GM18507 (cell line): ENCODE measurements around the gene DOK3.

Source experiments
- DNase-seq: peaks from one replicate; pipeline ENCODE4 v3.0.0; 2011; ENCODE audit warnings: low read depth; ENCODE audit not compliant: insufficient read length; ENCODE audit errors: extremely low spot score
- FAIRE-seq: peaks from 2 replicates; lab custom pipeline; 2011; peaks lifted over from hg19 to GRCh38; lab: Jason Lieb, UNC

The DOK3 gene

DNA sequence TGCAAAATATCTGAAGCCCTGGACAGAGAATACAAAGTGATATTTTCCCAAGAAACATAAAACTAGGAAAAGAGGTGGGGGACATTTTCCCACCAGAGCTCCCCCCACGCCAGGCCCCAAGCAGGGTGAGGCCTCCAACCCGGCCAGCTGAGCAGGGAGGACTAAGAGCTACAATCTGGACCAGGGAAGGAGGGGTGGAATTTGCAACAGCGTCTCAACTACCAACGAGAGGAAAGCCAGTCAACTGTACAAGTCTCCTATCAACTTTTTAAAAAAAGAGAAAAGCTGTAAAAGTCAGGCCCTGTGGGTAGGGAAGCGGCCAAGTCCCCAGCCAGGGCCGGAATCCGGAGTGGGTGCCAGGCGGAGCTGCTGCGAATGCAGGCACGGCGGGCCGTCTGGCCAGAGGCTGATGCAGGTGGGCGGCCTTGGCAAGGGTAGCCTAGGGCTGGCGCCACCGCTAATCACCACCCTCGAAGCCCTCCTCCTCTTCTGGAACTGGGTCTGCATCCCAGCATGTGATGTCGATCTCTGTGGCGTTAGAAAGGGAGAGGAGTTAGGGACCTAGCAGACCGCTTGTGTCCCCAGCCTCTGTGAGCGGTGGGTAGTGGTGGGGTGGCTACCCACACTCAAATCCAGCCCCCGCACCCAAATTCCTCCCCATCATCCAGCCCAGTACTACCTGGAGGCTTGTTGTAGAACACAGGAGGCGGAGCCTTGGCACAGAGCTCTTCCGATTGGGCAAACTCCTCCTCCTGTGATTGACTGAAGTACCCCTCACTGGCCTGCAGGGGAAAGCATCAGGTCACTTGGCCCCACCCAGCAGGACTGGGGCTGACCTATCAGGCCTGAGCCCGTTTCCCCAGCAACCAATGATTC lies 52.4 kb downstream of the DOK3 start:
- FAIRE-seq (peak; percentile 99), DNase-seq (peak; percentile 85)

DNA sequence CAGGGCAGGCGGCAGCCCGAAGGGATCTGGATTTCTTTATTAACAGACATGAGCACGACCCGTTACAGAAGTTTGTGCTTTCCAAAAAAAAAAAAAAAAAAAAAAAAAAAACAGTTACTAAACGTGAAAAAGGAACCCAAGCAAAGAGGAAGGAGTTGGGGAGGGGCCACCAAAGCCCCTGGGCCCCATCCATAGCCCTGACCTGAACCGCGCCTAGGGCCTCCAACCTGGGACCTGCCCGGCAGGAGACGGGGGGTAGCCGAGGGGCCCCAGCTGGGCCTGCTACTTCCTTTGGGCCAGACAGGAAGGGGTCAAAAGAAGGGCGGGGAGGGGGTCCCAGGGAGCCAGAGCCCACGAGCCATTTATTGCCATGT lies 53.0 kb downstream of the DOK3 start:
- no peak for FAIRE-seq
- DNase-seq = no peak

DNA sequence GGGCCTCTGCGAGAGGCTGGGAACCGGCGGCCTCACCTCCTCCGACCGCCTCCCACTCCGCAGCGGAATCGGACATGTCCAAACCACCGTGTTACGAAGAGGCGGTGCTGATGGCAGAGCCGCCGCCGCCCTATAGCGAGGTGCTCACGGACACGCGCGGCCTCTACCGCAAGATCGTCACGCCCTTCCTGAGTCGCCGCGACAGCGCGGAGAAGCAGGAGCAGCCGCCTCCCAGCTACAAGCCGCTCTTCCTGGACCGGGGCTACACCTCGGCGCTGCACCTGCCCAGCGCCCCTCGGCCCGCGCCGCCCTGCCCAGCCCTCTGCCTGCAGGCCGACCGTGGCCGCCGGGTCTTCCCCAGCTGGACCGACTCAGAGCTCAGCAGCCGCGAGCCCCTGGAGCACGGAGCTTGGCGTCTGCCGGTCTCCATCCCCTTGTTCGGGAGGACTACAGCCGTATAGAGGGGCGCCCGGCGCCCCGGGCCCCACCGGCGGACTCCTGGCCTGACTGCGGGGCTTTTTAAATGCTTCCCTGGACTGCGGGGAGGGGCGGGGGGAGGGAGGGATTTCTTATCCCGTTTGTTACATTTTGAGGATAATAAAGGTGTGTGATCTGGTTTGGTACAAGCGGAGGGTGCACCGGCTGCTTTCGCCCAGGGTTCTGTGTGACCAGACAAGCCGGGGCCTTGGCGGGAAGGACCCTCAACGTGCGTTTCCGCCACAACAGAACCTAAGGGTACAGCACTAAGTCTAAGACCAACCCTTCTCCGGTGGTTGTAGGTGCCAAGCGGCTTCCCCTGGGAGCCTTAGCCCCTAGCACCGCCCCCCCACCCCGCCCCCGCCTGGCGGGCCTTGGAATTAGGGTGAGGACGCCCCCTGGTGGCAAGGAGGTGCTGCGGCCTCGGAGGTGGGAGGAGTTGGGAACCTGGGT lies 53.7 kb downstream of the DOK3 start:
- FAIRE-seq (peak; percentile 94), DNase-seq (peak; percentile 85)

GRCh38 chr5:177455036-177455660 lies 54.5 kb downstream of the DOK3 start:
- FAIRE-seq = peak; percentile 83

DNA sequence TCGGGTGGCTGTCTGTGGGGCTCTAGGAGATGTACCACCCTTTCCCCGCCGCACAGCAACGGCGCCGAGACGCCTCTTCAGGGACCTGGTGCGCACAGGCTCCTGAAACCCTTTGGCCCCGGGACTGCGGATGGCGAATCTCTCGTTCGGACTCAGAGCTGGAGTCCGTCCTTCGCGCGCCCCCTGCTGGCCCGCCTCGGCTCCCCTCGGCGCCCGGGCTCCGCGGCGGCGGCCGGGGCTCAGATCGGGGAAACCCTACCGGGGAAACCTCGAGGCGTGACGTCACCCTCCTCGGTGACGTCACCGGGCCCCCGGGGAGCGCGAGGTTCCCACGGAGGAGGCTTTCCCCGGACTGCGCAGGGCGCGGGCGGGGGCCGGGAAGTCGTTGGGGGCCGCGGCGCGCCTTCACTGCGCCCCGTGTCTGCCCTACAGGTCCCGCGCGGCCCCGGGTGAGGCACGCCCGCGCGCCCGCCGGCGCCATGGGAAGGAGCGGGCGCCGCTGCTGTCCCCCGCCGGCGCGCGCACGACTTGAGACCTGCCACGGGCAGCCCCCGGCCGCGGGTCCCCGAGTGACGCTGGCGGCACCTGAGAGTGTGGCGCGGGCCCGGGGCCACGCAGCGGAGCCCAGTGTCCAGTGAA lies 55.1 kb downstream of the DOK3 start:
- DNase-seq (peak; percentile 95), FAIRE-seq (peak; percentile 93)

More at GRCh38 chr5:177455036-177455660, 54.5 kb downstream of the DOK3 start:
- peak; percentile 73 for DNase-seq

GRCh38 chr5:177453852-177454396 lies 55.7 kb downstream of the DOK3 start:
- peak; percentile 66 for FAIRE-seq
- no peak for DNase-seq

- FAIRE-seq (no peak), DNase-seq (no peak)
These were observed 56.7 kb downstream of the DOK3 start for GRCh38 chr5:177452688-177453638.
